SK-N-MC (cell line): ENCODE measurements around the gene PAFAH2.
"Not testable (repeated sequence)": the region's sequence is repeated elsewhere in the genome, so short reads cannot be mapped to it uniquely, and the experiment has no call there.

ENCODE experiments used
- DNase-seq: peaks from one replicate; pipeline ENCODE4 v3.0.0-alpha.2; 2011; ENCODE audit warnings: low read depth, low spot score
- H3K27ac ChIP-seq: fragments of 200-600 bp; sonication (generic); 2 replicates; pipeline ENCODE4 v1.5.1; 2016; ENCODE audit warnings: mixed run types
- H3K36me3 ChIP-seq: fragments of 200-600 bp; sonication (generic); 2 replicates; pipeline ENCODE4 v1.6.1; 2017; ENCODE audit warnings: antibody characterized with exemption, low read length, mixed read lengths; ENCODE audit not compliant: insufficient read depth
- H3K4me3 ChIP-seq: fragments of 200-600 bp; sonication (generic); 2 replicates; pipeline ENCODE4 v1.5.1; 2016
- H3K9ac ChIP-seq: fragments of 200-600 bp; sonication (generic); 2 replicates; pipeline ENCODE4 v1.8.0; 2017; ENCODE audit warnings: mixed run types, mixed read lengths; ENCODE audit not compliant: insufficient read length
- H3K9me3 ChIP-seq: fragments of 200-600 bp; sonication (generic); 2 replicates; pipeline ENCODE4 v1.6.1; 2017; ENCODE audit warnings: low read depth, mild to moderate bottlenecking, antibody characterized with exemption, low read length, moderate library complexity, mixed read lengths
- EZH2 ChIP-seq: fragments of 200-600 bp; sonication (generic); IDR thresholded peaks from one replicate; pipeline ENCODE4 v1.6.1; 2017; ENCODE audit warnings: antibody characterized with exemption
- FOXP2 ChIP-seq: optimal IDR thresholded peaks from 2 replicates; pipeline ENCODE3; 2011; ENCODE audit warnings: mild to moderate bottlenecking, moderate library complexity; ENCODE audit not compliant: insufficient read depth; ENCODE audit errors: extremely low read length, control extremely low read depth
- POLR2AphosphoS5 ChIP-seq: IDR thresholded peaks from 2 replicates; pipeline ENCODE4 v1.6.1; 2012; ENCODE audit warnings: mild to moderate bottlenecking, low read depth, low read length, borderline replicate concordance

The PAFAH2 gene

DNA sequence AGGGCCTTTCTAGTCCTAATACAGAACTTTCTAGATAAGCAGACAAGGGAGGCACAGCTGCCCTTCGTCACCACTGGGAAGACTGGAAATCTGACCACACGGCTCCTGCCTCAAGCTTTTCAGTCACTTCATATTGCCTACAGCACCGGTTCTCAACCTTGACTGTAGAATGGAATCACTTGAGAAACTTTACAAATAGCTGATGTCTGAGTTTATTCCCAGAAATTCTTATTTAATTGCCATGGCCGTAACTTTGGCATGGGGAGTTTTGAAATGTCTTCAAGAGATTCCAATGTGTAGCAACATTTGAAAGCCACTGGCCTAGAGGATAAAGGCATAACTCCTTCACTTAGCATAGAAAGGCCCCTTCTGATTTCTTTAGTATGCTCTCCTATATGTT is 49.2 kb downstream of the PAFAH2 start:
- Histone ChIP-seq H3K27ac (no peak overlapping the region), H3K4me3 (no peak overlapping the region), H3K9me3 (no peaks in the 10 kb centered on the region), H3K36me3 (no peaks in the 10 kb centered on the region), H3K9ac (no peak overlapping the region)
- DNase-seq = no peak
- TF ChIP-seq POLR2AphosphoS5 (no peak), EZH2 (no peak), FOXP2 (no peak)

DNA sequence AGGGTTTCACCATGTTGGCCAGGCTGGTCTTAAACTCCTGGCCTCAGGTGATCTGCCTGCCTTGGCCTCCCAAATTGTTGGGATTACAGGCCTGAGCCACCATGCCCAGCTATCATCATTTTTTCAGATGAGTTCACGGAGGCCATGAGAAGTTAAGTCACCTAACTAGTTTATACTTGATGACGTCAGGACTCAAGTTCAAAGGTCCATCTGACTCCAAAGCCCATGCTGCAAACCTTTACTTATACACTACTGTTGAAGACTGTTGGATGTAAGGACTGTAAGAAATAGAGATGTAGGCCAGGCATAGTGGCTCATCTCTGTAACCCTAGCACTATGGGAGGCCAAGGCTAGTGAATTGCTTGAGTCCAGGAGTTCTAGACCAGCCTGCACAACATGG is 50.8 kb downstream of the PAFAH2 start:
- H3K4me3 ChIP-seq = no peak overlapping the region
- H3K9ac ChIP-seq = no peak overlapping the region
- H3K36me3 ChIP-seq = no peaks in the 10 kb centered on the region
- H3K9me3 ChIP-seq = no peaks in the 10 kb centered on the region
- DNase-seq = no peak
- TF ChIP-seq EZH2 (no peak), POLR2AphosphoS5 (no peak)
- no peak overlapping the region for H3K27ac ChIP-seq

- H3K9me3 ChIP-seq = no peaks in the 10 kb centered on the region
- H3K36me3 ChIP-seq = no peaks in the 10 kb centered on the region
- no peak overlapping the region for H3K4me3 ChIP-seq
- no peak for TF ChIP-seq FOXP2
- TF ChIP-seq EZH2 = no peak
- no peak for TF ChIP-seq POLR2AphosphoS5
- no peak overlapping the region for H3K9ac ChIP-seq
- no peak for DNase-seq
- H3K27ac ChIP-seq = no peak overlapping the region
Measured at GRCh38 chr1:25945761-25946160, 52.1 kb downstream of the PAFAH2 start.

- TF ChIP-seq FOXP2 (no peak), POLR2AphosphoS5 (no peak), EZH2 (no peak)
- DNase-seq = no peak
- Histone ChIP-seq H3K27ac (no peak overlapping the region), H3K4me3 (no peak overlapping the region), H3K9me3 (no peaks in the 10 kb centered on the region), H3K36me3 (no peaks in the 10 kb centered on the region), H3K9ac (no peak overlapping the region)
Measured at GRCh38 chr1:25944986-25945385, 52.9 kb downstream of the PAFAH2 start.

DNA sequence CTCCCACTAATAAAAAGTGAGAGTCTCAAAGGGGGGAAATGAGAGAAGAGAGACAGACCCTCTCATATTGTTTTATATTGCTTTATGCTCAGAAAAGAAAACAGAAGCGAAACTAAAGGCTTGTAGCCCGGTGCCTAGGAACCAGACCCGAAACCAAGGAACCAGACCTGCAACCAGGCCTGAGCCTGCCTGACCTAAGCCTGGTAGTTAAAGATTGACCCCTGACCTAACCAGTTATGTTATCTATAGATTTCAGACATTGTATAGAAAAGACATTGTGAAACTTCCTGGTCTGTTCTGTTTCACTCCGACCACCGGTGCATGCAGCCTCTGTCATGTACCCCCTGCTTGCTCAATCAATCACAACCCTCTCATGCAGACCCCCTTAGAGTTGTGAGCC is 54.4 kb downstream of the PAFAH2 start:
- H3K27ac ChIP-seq = not testable (repeated sequence)

DNA sequence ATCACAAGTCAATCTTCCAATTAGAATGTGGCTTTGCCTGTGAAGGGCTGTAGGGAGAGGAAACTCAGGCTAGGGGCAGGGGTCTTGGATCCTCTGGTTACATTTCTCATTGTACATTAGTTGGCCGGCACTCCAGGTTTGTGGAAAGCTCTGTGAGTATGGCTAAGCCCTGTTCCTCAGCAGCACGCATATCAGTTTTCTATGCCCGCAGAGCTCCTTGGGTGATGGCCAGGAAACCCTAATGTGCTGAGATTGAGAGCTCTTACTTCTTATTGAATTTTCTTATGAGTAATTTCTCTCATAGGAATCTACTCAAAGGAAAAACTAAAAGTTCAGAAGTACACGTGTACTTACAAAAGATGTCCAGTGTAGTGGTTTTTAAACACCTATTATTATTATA is 60.9 kb downstream of the PAFAH2 start:
- Histone ChIP-seq H3K9ac (no peak overlapping the region), H3K27ac (no peak overlapping the region), H3K36me3 (no peaks in the 10 kb centered on the region), H3K9me3 (no peaks in the 10 kb centered on the region), H3K4me3 (no peak overlapping the region)
- DNase-seq = no peak
- TF ChIP-seq FOXP2 = no peak

More for the DNA sequence above, 54.4 kb downstream of the PAFAH2 start:
- not testable (repeated sequence) for DNase-seq, H3K9ac ChIP-seq, H3K4me3 ChIP-seq, H3K36me3 ChIP-seq, H3K9me3 ChIP-seq

GRCh38 chr1:25933479-25934365 is 64.1 kb downstream of the PAFAH2 start:
- Histone ChIP-seq H3K27ac (no peak overlapping the region), H3K4me3 (no peak overlapping the region), H3K9me3 (no peaks in the 10 kb centered on the region), H3K36me3 (no peaks in the 10 kb centered on the region), H3K9ac (no peak overlapping the region)
- no peak for TF ChIP-seq POLR2AphosphoS5
- no peak for TF ChIP-seq FOXP2
- TF ChIP-seq EZH2 = no peak
- DNase-seq = no peak

- H3K9me3 ChIP-seq, H3K36me3 ChIP-seq, DNase-seq, H3K9ac ChIP-seq, H3K4me3 ChIP-seq, H3K27ac ChIP-seq: not testable (repeated sequence)
Measured at GRCh38 chr1:25932811-25933400, 65.0 kb downstream of the PAFAH2 start.

DNA sequence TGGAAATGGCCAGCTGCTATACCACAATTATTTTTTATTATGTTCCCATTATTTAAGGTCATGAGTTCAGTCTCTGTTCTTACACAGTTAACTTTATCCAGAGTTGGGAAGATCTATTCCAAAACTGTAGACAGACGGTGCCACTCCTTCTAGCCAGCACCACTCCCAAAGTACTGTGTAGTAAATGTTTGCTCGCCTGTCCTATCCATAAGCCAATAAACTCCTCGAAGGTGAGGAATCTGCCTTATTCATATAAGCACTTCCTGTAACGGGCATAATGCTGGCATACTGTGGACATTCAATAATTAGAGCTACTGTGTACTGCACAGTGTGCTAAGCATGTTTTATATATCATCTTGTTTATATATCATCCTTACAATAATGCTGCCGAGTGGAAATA is 65.5 kb downstream of the PAFAH2 start:
- TF ChIP-seq EZH2 (no peak), POLR2AphosphoS5 (no peak), FOXP2 (no peak)
- Histone ChIP-seq H3K9me3 (no peaks in the 10 kb centered on the region), H3K9ac (no peak overlapping the region), H3K36me3 (no peaks in the 10 kb centered on the region), H3K27ac (no peak overlapping the region), H3K4me3 (no peak overlapping the region)
- no peak for DNase-seq
